G401 (cell line): ENCODE measurements around the gene ZNF776. TPM values are rescaled to one million over a fixed set of nuclear protein-coding genes. Genes with fewer than 3 reads are reported as not detected.
"Not testable (repeated sequence)": the region's sequence is repeated elsewhere in the genome, so short reads cannot be mapped to it uniquely, and the experiment has no call there.

Experiments
- DNase-seq: peaks from one replicate; pipeline ENCODE4 v3.0.0-alpha.2; 2015; ENCODE audit warnings: low spot score
- in situ Hi-C: cut with HindIII; loops from 2 replicates; pipeline ENCODE4 v1.10.0; 2016; ENCODE audit warnings: low sequenced_read_pairs, mixed read lengths
- total RNA-seq: library from RNA; depleted of rRNA; stranded (reverse); fragments of >200 nt; shearing (Covaris generic); gene quantifications from 2 replicates; pipeline ENCODE4 v1.2.3, GENCODE V29; 2014; rRNA removed

Gene ZNF776
- total RNA-seq = 10.8 and 11.0 TPM in 2 replicates

- in situ Hi-C loops = no loop called here
- DNase-seq = peak; percentile 97
These were observed at the start of gene ZNF776 for GRCh38 chr19:57746580-57747471. ZNF776 (plus strand) TSS chr19:57746815; CDS start chr19:57747059, 244 bp downstream.

- no peak for DNase-seq
These were observed 45.0 kb upstream of the ZNF776 start for GRCh38 chr19:57701625-57702024.

GRCh38 chr19:57706346-57706745 is 40.3 kb upstream of the ZNF776 start:
- no peak for DNase-seq
- in situ Hi-C loops = no loop called here

More at GRCh38 chr19:57701625-57702024, 45.0 kb upstream of the ZNF776 start:
- in situ Hi-C loops = no loop called here

- DNase-seq = peak; percentile 90
- in situ Hi-C loops = no loop called here
These were observed 37.8 kb upstream of the ZNF776 start, which contains the start of gene ZNF154 for GRCh38 chr19:57708641-57709361. ZNF154 (minus strand) TSS chr19:57709204; CDS start chr19:57708971, 233 bp downstream.

- DNase-seq = no peak
- in situ Hi-C loops = no loop called here
These were observed 37.0 kb upstream of the ZNF776 start for GRCh38 chr19:57709616-57710015.

GRCh38 chr19:57712222-57712621 is 34.4 kb upstream of the ZNF776 start:
- no peak for DNase-seq
- in situ Hi-C loops = no loop called here

GRCh38 chr19:57719424-57719823 is 27.2 kb upstream of the ZNF776 start:
- in situ Hi-C loops = no loop called here
- DNase-seq = peak; percentile 94

GRCh38 chr19:57719901-57720519 is 26.6 kb upstream of the ZNF776 start:
- in situ Hi-C loops = no loop called here
- DNase-seq = peak; percentile 80

GRCh38 chr19:57720878-57721277 is 25.7 kb upstream of the ZNF776 start:
- in situ Hi-C loops = no loop called here
- no peak for DNase-seq

GRCh38 chr19:57738320-57738719 is 8.3 kb upstream of the ZNF776 start:
- in situ Hi-C loops = not testable (repeated sequence)
- peak; percentile 72 for DNase-seq

GRCh38 chr19:57738770-57739169 is 7.8 kb upstream of the ZNF776 start:
- in situ Hi-C loops, DNase-seq: not testable (repeated sequence)

GRCh38 chr19:57747472-57747807 is 825 bp downstream of the ZNF776 start:
- DNase-seq = no peak
- in situ Hi-C loops = no loop called here

GRCh38 chr19:57748029-57748428 is 1.4 kb downstream of the ZNF776 start:
- no peak for DNase-seq
- in situ Hi-C loops = no loop called here

GRCh38 chr19:57754091-57754673 is 7.6 kb downstream of the ZNF776 start:
- no peak for DNase-seq
- in situ Hi-C loops = no loop called here

- in situ Hi-C loops = no loop called here
- DNase-seq = no peak
These were observed 8.4 kb downstream of the ZNF776 start for GRCh38 chr19:57755031-57755430.

- in situ Hi-C loops = no loop called here
- no peak for DNase-seq
These were observed 11.3 kb downstream of the ZNF776 start for GRCh38 chr19:57757941-57758340.

- in situ Hi-C loops = no loop called here
These were observed 12.5 kb downstream of the ZNF776 start for GRCh38 chr19:57759096-57759495.

GRCh38 chr19:57769345-57770131 is 22.9 kb downstream of the ZNF776 start, which contains the start of gene ZNF586:
ZNF586 (plus strand) TSS chr19:57769676; CDS start chr19:57769843, 167 bp downstream.
- in situ Hi-C loops = no loop called here
- peak; percentile 97 for DNase-seq

More at GRCh38 chr19:57759096-57759495, 12.5 kb downstream of the ZNF776 start:
- no peak for DNase-seq
